ENCODE measurements around the gene TRA2A. TPM values are rescaled to one million over a fixed set of nuclear protein-coding genes. Genes with fewer than 3 reads are reported as not detected.

Gene TRA2A
- total and polyA plus RNA-seq, 7 donors, result 17.5 to 35.6 (median 29.0) TPM

GRCh38 chr7:23467806-23468525 lies 63.8 kb downstream of the TRA2A start:
- H3K9me3 ChIP-seq, result no peaks in the 10 kb centered on the region
- peak overlapping the region; percentile 58 for H3K4me3 ChIP-seq
- TF ChIP-seq CTCF (IDR thresholded peaks at IDR 0.05), result no peak
- peaks cover 3 to 96% (median 40%) of the 10 kb centered on the region in 3 donors for H3K27me3 ChIP-seq (ENCODE audit: insufficient read depth in 3 of 3, low read length in 2 of 3)
- 12 to 17% (median 15%) methylated on average over 28 to 32 of the region's 32 CpGs for WGBS, 3 donors
- peaks cover 16% of the 10 kb centered on the region for H3K4me1 ChIP-seq
- intact Hi-C loops (cut with DNase I), result no loop called here
- no peak overlapping the region for H3K27ac ChIP-seq
- no peaks in the 10 kb centered on the region for H3K36me3 ChIP-seq (ENCODE audit: insufficient read depth in 1 of 2, low read depth in 1 of 2)
- ATAC-seq, result peak in 1 of 4 donors; percentile 10
- no peak for DNase-seq

GRCh38 chr7:23467291-23467805 lies 64.4 kb downstream of the TRA2A start:
- H3K27ac ChIP-seq, result no peak overlapping the region
- H3K36me3 ChIP-seq (ENCODE audit: insufficient read depth in 1 of 2, low read depth in 1 of 2), result no peaks in the 10 kb centered on the region
- no peaks in the 10 kb centered on the region for H3K9me3 ChIP-seq
- H3K4me1 ChIP-seq, result peaks cover 16% of the 10 kb centered on the region
- H3K4me3 ChIP-seq, result no peak overlapping the region
- peaks cover 0 to 90% (median 40%) of the 10 kb centered on the region in 3 donors for H3K27me3 ChIP-seq (ENCODE audit: insufficient read depth in 3 of 3, low read length in 2 of 3)
- no peak for TF ChIP-seq CTCF (IDR thresholded peaks at IDR 0.05)
- ATAC-seq (no peak), DNase-seq (no peak)
- WGBS, 3 donors, result 46 to 51% (median 48%) methylated on average over 11 of the region's 11 CpGs
- intact Hi-C loops (cut with DNase I), result no loop called here

- H3K4me1 ChIP-seq, result peaks cover 4% of the 10 kb centered on the region
- DNase-seq (no peak), ATAC-seq (peak; percentile 76 to 98 (median 98))
- H3K27me3 ChIP-seq (ENCODE audit: insufficient read depth in 3 of 3, low read length in 2 of 3), result peaks cover 0 to 70% (median 7%) of the 10 kb centered on the region in 3 donors
- TF ChIP-seq CTCF (IDR thresholded peaks at IDR 0.05), result peak; percentile 44
- H3K9me3 ChIP-seq, result no peaks in the 10 kb centered on the region
- WGBS, 3 donors, result 4 to 14% (median 6%) methylated on average over 2 of the region's 2 CpGs
- no peak overlapping the region for H3K27ac ChIP-seq
- intact Hi-C loops (cut with DNase I), result loop anchor here (2.0 to 5.0 kb wide), 2 partner anchors 106 to 190 kb away; no protein-coding TSS in a partner anchor
- no peak overlapping the region for H3K4me3 ChIP-seq
- H3K36me3 ChIP-seq (ENCODE audit: insufficient read depth in 1 of 2, low read depth in 1 of 2), result no peaks in the 10 kb centered on the region
Observed at GRCh38 chr7:23462846-23463245, 68.9 kb downstream of the TRA2A start.

GRCh38 chr7:23458044-23458443 lies 73.7 kb downstream of the TRA2A start:
- intact Hi-C loops (cut with DNase I), result no loop called here
- Histone ChIP-seq H3K9me3 (no peaks in the 10 kb centered on the region), H3K27me3 (ENCODE audit: insufficient read depth in 3 of 3, low read length in 2 of 3) (peaks cover 0 to 40% (median 0%) of the 10 kb centered on the region in 3 donors), H3K4me1 (no peaks in the 10 kb centered on the region), H3K27ac (no peak overlapping the region), H3K36me3 (ENCODE audit: insufficient read depth in 1 of 2, low read depth in 1 of 2) (no peaks in the 10 kb centered on the region), H3K4me3 (no peak overlapping the region)
- WGBS, 3 donors, result 72 to 74% (median 74%) methylated on average over 3 of the region's 3 CpGs
- no peak for TF ChIP-seq CTCF (IDR thresholded peaks at IDR 0.05)
- ATAC-seq (no peak), DNase-seq (no peak)

All from psoas muscle (tissue), 8 donors.